Uterus (tissue), 4 donors: ENCODE results near the gene RNF6. TPM values are rescaled to one million over a fixed set of nuclear protein-coding genes. Genes with fewer than 3 reads are reported as not detected.

Experiments used
- DNase-seq, 2 donors: peaks; one replicate each; pipeline ENCODE4 v3.0.0-alpha.2; 2019 to 2020
- H3K27ac ChIP-seq, 2 donors: fragments of 200-600 bp; sonication (generic); 1 replicate in 1 of 2; 2 replicates in 1 of 2; pipeline ENCODE4 v1.5.1; 2016 to 2018
- H3K27me3 ChIP-seq, 2 donors: fragments of 200-600 bp; sonication (generic); one replicate each; pipeline ENCODE4 v1.5.1; 2018 to 2019; ENCODE audit warnings: control low read depth in 1 of 2
- H3K36me3 ChIP-seq, 2 donors: fragments of 200-600 bp; sonication (generic); one replicate each; pipeline ENCODE4 v1.5.1; 2019; ENCODE audit warnings: control low read depth in 1 of 2
- H3K4me1 ChIP-seq, 2 donors: fragments of 200-600 bp; sonication (generic); one replicate each; pipeline ENCODE4 v1.5.1; 2018 to 2019; ENCODE audit warnings: control low read depth in 1 of 2
- H3K4me3 ChIP-seq, 2 donors: fragments of 200-600 bp; sonication (generic); 1 replicate in 1 of 2; 2 replicates in 1 of 2; pipeline ENCODE4 v1.5.1; 2018 to 2019; ENCODE audit warnings: mild to moderate bottlenecking in 1 of 2
- H3K9me3 ChIP-seq, 2 donors: fragments of 200-600 bp; sonication (generic); one replicate each; pipeline ENCODE4 v1.5.1; 2019; ENCODE audit warnings: control low read depth in 1 of 2
- POLR2A ChIP-seq, 2 donors: fragments of 450-650 bp; IDR thresholded peaks; one replicate each; pipeline ENCODE4 v1.6.1; 2016; ENCODE audit warnings: antibody characterized with exemption in 2 of 2, mild to moderate bottlenecking in 1 of 2, moderate library complexity in 1 of 2
- intact Hi-C: fragments of 100-400 bp; cut with DNase I; formaldehyde crosslinking; loops from one replicate; pipeline ENCODE4 v1.15.1; 2023; ENCODE audit warnings: low total_unique reads
- total RNA-seq, 4 donors: library from RNA; depleted of rRNA in 3 of 4; stranded (reverse); fragments of >200 nt in 3 of 4; gene quantifications; one replicate each; pipeline versions ENCODE4 v1.1.0 to v1.2.4, GENCODE V29; 2014 to 2023
- TF ChIP-seq, protein P1 (sequence below), 4 experiments: fragments of 200-600 bp in 2 of 4; fragments of 450-650 bp in 2 of 4; sonication (generic) in 2 of 4; IDR thresholded peaks; one replicate each; pipeline ENCODE4 v1.5.1; 2016 to 2019; ENCODE audit warnings: antibody characterized with exemption in 4 of 4, mild to moderate bottlenecking in 2 of 4, moderate library complexity in 1 of 4
- donor health status: DM: yes; HTN: yes; CAD: no.

RNF6 gene
- total RNA-seq, 4 donors from 2014 or later: 12.0 to 32.4 (median 20.0) TPM

DNA sequence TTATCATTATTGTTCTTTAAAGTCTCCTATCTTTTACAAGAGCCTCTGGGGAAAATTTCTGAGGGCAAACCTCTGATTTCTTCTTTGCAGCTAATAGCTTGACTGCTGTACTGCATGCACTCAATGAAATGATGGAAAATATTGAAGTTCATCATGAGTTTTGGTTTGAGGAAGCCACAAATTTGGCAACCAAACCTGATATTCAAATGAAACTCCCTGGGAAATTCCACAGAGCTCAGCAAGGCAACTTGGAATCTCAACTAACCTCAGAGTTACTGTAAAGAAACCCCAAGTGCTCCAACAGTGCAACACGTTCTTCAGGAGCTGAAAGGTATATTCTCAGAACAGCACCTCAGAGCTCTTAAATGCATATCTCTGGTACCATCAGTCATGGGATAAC, 14.2 kb upstream of the RNF6 start:
- Histone ChIP-seq H3K36me3 (no peaks in the 10 kb centered on the region), H3K4me1 (no peaks in the 10 kb centered on the region), H3K9me3 (no peaks in the 10 kb centered on the region), H3K27me3 (no peaks in the 10 kb centered on the region), H3K4me3 (no peak overlapping the region), H3K27ac (no peak overlapping the region)
- TF ChIP-seq, protein P1, sequence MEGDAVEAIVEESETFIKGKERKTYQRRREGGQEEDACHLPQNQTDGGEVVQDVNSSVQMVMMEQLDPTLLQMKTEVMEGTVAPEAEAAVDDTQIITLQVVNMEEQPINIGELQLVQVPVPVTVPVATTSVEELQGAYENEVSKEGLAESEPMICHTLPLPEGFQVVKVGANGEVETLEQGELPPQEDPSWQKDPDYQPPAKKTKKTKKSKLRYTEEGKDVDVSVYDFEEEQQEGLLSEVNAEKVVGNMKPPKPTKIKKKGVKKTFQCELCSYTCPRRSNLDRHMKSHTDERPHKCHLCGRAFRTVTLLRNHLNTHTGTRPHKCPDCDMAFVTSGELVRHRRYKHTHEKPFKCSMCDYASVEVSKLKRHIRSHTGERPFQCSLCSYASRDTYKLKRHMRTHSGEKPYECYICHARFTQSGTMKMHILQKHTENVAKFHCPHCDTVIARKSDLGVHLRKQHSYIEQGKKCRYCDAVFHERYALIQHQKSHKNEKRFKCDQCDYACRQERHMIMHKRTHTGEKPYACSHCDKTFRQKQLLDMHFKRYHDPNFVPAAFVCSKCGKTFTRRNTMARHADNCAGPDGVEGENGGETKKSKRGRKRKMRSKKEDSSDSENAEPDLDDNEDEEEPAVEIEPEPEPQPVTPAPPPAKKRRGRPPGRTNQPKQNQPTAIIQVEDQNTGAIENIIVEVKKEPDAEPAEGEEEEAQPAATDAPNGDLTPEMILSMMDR (IDR thresholded peaks at IDR 0.05): no peak
- no peak for TF ChIP-seq POLR2A (IDR thresholded peaks at IDR 0.05)
- DNase-seq: no peak
- intact Hi-C loops: no loop called here

DNA sequence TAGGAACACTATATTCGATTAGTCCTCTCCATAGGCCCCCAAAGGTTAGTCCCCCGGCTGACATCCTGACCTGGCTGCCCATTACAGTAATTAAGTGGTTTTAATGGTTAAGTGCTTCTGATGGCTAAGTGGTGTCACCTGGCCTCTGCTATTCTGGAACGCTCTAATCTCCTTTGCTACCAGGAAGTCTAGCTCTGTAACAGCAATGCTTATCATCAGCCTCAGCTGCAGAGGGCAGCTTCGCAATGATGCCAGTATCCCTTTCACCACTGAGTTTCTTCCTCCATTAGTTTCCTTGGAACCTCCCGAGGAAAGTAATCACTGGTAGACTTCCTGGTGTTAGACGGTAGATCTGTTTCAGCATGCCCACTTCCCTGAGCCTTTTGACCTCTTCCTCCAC, 8.6 kb upstream of the RNF6 start:
- Histone ChIP-seq H3K9me3 (no peaks in the 10 kb centered on the region), H3K4me3 (no peak overlapping the region), H3K27me3 (no peaks in the 10 kb centered on the region), H3K4me1 (no peaks in the 10 kb centered on the region), H3K27ac (no peak overlapping the region), H3K36me3 (no peaks in the 10 kb centered on the region)
- no peak for DNase-seq
- TF ChIP-seq, protein P1 (IDR thresholded peaks at IDR 0.05): no peak
- no peak for TF ChIP-seq POLR2A (IDR thresholded peaks at IDR 0.05)
- intact Hi-C loops: no loop called here

DNA sequence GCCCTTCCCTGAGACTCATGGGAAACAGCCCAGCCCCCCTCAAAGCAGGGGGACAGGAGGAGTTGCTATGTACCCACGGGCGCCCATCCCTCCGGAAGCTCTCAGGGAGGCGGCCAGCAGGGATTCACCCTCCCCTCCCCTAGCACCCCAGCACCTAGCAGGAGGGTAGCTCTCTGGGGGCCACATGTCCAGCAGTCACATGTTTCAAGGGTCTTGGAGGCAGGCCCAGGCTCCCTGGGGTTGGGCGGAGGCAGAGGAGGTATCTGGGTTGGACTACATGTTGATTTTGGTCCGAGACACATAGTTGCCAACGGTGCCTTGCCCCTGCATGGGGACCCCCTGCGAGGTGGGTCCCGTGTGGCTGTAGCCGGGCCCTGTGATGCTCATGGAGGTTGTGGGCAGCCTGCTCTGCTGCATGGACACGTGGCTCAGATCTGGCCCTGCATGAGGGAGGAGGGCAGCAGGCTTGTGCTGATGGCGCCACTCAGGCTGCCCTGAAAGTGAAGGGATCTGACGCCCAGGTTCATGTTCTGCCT, 7.0 kb upstream of the RNF6 start:
- TF ChIP-seq, protein P1 (IDR thresholded peaks at IDR 0.05): no peak
- no peak for DNase-seq
- Histone ChIP-seq H3K27me3 (no peaks in the 10 kb centered on the region), H3K36me3 (no peaks in the 10 kb centered on the region), H3K4me3 (no peak overlapping the region), H3K27ac (no peak overlapping the region), H3K4me1 (no peaks in the 10 kb centered on the region), H3K9me3 (no peaks in the 10 kb centered on the region)
- intact Hi-C loops: no loop called here

DNA sequence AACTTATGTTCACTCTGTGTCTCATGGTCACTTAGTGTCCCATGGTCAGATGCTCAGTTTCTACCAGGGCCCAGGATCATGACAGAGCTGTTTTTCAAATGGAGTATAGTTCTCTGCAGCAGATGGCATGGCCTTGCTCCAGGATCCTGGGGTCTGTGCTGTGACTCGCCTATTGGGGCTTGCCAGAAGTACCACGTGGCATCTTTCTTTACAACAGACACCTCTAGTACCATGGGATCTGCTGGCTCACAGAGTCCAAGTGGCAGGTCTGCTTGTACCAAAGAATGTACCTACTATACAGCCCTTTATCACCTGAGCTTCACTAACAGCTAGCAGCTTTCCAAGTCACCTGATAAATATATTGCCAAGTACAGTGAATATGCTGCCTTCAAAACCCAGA, 6.0 kb upstream of the RNF6 start:
- Histone ChIP-seq H3K4me1 (no peaks in the 10 kb centered on the region), H3K36me3 (no peaks in the 10 kb centered on the region), H3K27me3 (no peaks in the 10 kb centered on the region), H3K27ac (no peak overlapping the region), H3K9me3 (no peaks in the 10 kb centered on the region), H3K4me3 (no peak overlapping the region)
- intact Hi-C loops: no loop called here
- TF ChIP-seq, protein P1 (IDR thresholded peaks at IDR 0.05): no peak
- no peak for TF ChIP-seq POLR2A (IDR thresholded peaks at IDR 0.05)
- no peak for DNase-seq

DNA sequence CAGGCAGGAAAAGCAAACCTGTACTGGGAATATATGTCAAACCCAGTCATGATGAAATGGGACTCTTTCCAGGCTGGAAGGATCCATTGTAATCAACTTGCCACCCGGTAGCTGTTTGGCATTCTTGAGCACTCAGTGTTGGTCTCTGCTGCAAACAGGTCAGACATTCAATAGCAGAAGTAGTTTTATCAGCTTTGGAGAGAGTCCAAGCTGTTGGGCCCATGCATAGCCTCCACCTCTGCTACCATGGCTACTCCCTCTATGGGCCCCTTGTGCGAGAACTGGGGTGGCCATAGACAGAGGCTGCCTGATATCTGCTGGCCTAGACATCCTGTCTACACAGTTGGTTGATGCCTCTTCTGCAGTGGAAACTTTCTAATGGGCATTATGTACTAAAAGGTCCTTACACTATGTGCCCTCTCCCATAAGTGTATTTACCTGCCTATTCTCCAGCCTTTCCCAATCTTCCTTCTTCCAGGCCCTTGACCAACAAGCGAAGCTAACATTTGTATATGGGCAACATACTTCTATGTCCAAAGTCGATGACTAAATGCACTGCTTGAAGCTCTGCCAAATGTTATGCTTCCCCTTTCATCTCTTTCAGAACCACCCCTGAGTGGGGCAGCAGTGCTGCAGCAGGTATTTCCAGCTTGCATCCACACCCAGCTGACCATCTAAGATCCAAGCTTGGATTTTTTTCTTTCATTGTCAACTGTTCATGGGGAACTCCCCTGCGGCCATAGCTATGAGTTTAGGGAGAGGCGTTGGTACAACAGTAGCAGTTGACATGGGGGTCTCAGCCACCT, 5.3 kb upstream of the RNF6 start:
- TF ChIP-seq POLR2A (IDR thresholded peaks at IDR 0.05): no peak
- TF ChIP-seq, protein P1 (IDR thresholded peaks at IDR 0.05): no peak
- Histone ChIP-seq H3K9me3 (no peaks in the 10 kb centered on the region), H3K4me1 (no peaks in the 10 kb centered on the region), H3K27ac (no peak overlapping the region), H3K4me3 (no peak overlapping the region), H3K27me3 (no peaks in the 10 kb centered on the region), H3K36me3 (no peaks in the 10 kb centered on the region)
- intact Hi-C loops: no loop called here
- no peak for DNase-seq
